ENCODE measurements around the gene CENPO.

CENPO gene

GRCh38 chr2:24839729-24840128 lies 46.5 kb downstream of the CENPO start:
- DNase-seq, result no peak

- no peak for DNase-seq
These were observed 47.1 kb downstream of the CENPO start for GRCh38 chr2:24840164-24840869.

- DNase-seq, result no peak
These were observed 48.0 kb downstream of the CENPO start for GRCh38 chr2:24840962-24841945.

GRCh38 chr2:24842081-24843050 lies 49.1 kb downstream of the CENPO start:
- DNase-seq, result no peak

- no peak for DNase-seq
These were observed 50.2 kb downstream of the CENPO start for GRCh38 chr2:24843330-24843860.

- DNase-seq, result no peak
These were observed 50.9 kb downstream of the CENPO start for GRCh38 chr2:24844023-24844685.

GRCh38 chr2:24845691-24846090 lies 52.5 kb downstream of the CENPO start:
- DNase-seq, result no peak

- no peak for DNase-seq
These were observed 57.7 kb downstream of the CENPO start for GRCh38 chr2:24850944-24851343.

- DNase-seq, result no peak
These were observed 58.8 kb downstream of the CENPO start for GRCh38 chr2:24852026-24852425.

- DNase-seq, result no peak
These were observed 59.3 kb downstream of the CENPO start for GRCh38 chr2:24852431-24853020.

- DNase-seq, result no peak
These were observed 59.8 kb downstream of the CENPO start for GRCh38 chr2:24853046-24853445.

GRCh38 chr2:24853996-24854395 lies 60.8 kb downstream of the CENPO start:
- DNase-seq, result no peak

GRCh38 chr2:24855022-24855622 lies 61.9 kb downstream of the CENPO start:
- DNase-seq, result no peak

- DNase-seq, result no peak
These were observed 62.5 kb downstream of the CENPO start for GRCh38 chr2:24855726-24856125.

- no peak for DNase-seq
These were observed 63.6 kb downstream of the CENPO start for GRCh38 chr2:24856791-24857211.

- DNase-seq, result no peak
These were observed 64.5 kb downstream of the CENPO start for GRCh38 chr2:24857746-24858145.

GRCh38 chr2:24858996-24859395 lies 65.8 kb downstream of the CENPO start:
- DNase-seq, result no peak

- no peak for DNase-seq
These were observed 66.9 kb downstream of the CENPO start for GRCh38 chr2:24859968-24860600.

- DNase-seq, result no peak
These were observed 67.4 kb downstream of the CENPO start for GRCh38 chr2:24860631-24861030.

GRCh38 chr2:24861500-24861899 lies 68.3 kb downstream of the CENPO start:
- no peak for DNase-seq

GRCh38 chr2:24863641-24864040 lies 70.4 kb downstream of the CENPO start:
- DNase-seq, result no peak
